ENCODE measurements around the gene PRKCH. TPM values are rescaled to one million over a fixed set of nuclear protein-coding genes. Genes with fewer than 3 reads are reported as not detected.

The PRKCH gene
- total and polyA plus RNA-seq, 9 donors, result 10.2 to 15.5 (median 12.3) TPM

- H3K36me3 ChIP-seq (ENCODE audit: control insufficient read depth, insufficient read depth, low read length), result no peaks in the 10 kb centered on the region
Measured at GRCh38 chr14:61502459-61503093, 181.2 kb downstream of the PRKCH start.

GRCh38 chr14:61503167-61503801, 181.9 kb downstream of the PRKCH start:
- H3K4me1 ChIP-seq (ENCODE audit: control insufficient read depth, insufficient read depth, low read length), result peaks cover 10% of the 10 kb centered on the region
- 43% methylated on average over 6 of the region's 7 CpGs for WGBS (ENCODE audit: insufficient coverage)
- peak overlapping the region; percentile 50 for H3K27ac ChIP-seq (ENCODE audit: low read length)
- H3K36me3 ChIP-seq (ENCODE audit: control insufficient read depth, insufficient read depth, low read length), result no peaks in the 10 kb centered on the region
- peak; percentile 93 for DNase-seq
- no peaks in the 10 kb centered on the region for H3K27me3 ChIP-seq (ENCODE audit: control insufficient read depth, insufficient read depth, low read length)
- H3K9me3 ChIP-seq (replicated peaks; ENCODE audit: control insufficient read depth, low read depth, low read length), result no peaks in the 10 kb centered on the region
- no peak overlapping the region for H3K4me3 ChIP-seq (ENCODE audit: low read length)

More at GRCh38 chr14:61502459-61503093, 181.2 kb downstream of the PRKCH start:
- Histone ChIP-seq H3K27me3 (ENCODE audit: control insufficient read depth, insufficient read depth, low read length) (no peaks in the 10 kb centered on the region), H3K4me1 (ENCODE audit: control insufficient read depth, insufficient read depth, low read length) (peaks cover 10% of the 10 kb centered on the region), H3K4me3 (ENCODE audit: low read length) (no peak overlapping the region), H3K9me3 (replicated peaks; ENCODE audit: control insufficient read depth, low read depth, low read length) (no peaks in the 10 kb centered on the region), H3K27ac (ENCODE audit: low read length) (peak overlapping the region; percentile 50)
- WGBS (ENCODE audit: insufficient coverage), result 76% methylated on average over 2 of the region's 7 CpGs
- DNase-seq, result no peak

- Histone ChIP-seq H3K36me3 (ENCODE audit: control insufficient read depth, insufficient read depth, low read length) (no peaks in the 10 kb centered on the region), H3K4me3 (ENCODE audit: low read length) (no peak overlapping the region), H3K27me3 (ENCODE audit: control insufficient read depth, insufficient read depth, low read length) (no peaks in the 10 kb centered on the region), H3K27ac (ENCODE audit: low read length) (no peak overlapping the region), H3K4me1 (ENCODE audit: control insufficient read depth, insufficient read depth, low read length) (peaks cover 5% of the 10 kb centered on the region), H3K9me3 (replicated peaks; ENCODE audit: control insufficient read depth, low read depth, low read length) (no peaks in the 10 kb centered on the region)
- WGBS (ENCODE audit: insufficient coverage), result no CpG with 5 or more reads among the region's 2 CpGs
- DNase-seq, result no peak
Measured at GRCh38 chr14:61504901-61505300, 183.5 kb downstream of the PRKCH start.

GRCh38 chr14:61505815-61506809, 184.7 kb downstream of the PRKCH start:
- WGBS (ENCODE audit: insufficient coverage), result 49% methylated on average over 8 of the region's 9 CpGs
- no peaks in the 10 kb centered on the region for H3K9me3 ChIP-seq (replicated peaks; ENCODE audit: control insufficient read depth, low read depth, low read length)
- peaks cover 5% of the 10 kb centered on the region for H3K4me1 ChIP-seq (ENCODE audit: control insufficient read depth, insufficient read depth, low read length)
- no peaks in the 10 kb centered on the region for H3K27me3 ChIP-seq (ENCODE audit: control insufficient read depth, insufficient read depth, low read length)
- DNase-seq, result peak; percentile 97
- no peaks in the 10 kb centered on the region for H3K36me3 ChIP-seq (ENCODE audit: control insufficient read depth, insufficient read depth, low read length)
- H3K27ac ChIP-seq (ENCODE audit: low read length), result peak overlapping the region; percentile 84
- H3K4me3 ChIP-seq (ENCODE audit: low read length), result no peak overlapping the region

GRCh38 chr14:61508526-61508925, 187.1 kb downstream of the PRKCH start:
- Histone ChIP-seq H3K4me3 (ENCODE audit: low read length) (no peak overlapping the region), H3K9me3 (replicated peaks; ENCODE audit: control insufficient read depth, low read depth, low read length) (no peaks in the 10 kb centered on the region), H3K27me3 (ENCODE audit: control insufficient read depth, insufficient read depth, low read length) (no peaks in the 10 kb centered on the region), H3K27ac (ENCODE audit: low read length) (no peak overlapping the region), H3K4me1 (ENCODE audit: control insufficient read depth, insufficient read depth, low read length) (peaks cover 5% of the 10 kb centered on the region), H3K36me3 (ENCODE audit: control insufficient read depth, insufficient read depth, low read length) (no peaks in the 10 kb centered on the region)
- DNase-seq, result no peak
- no CpG with 5 or more reads among the region's 2 CpGs for WGBS (ENCODE audit: insufficient coverage)

- Histone ChIP-seq H3K27me3 (ENCODE audit: control insufficient read depth, insufficient read depth, low read length) (no peaks in the 10 kb centered on the region), H3K4me1 (ENCODE audit: control insufficient read depth, insufficient read depth, low read length) (peaks cover 3% of the 10 kb centered on the region), H3K9me3 (replicated peaks; ENCODE audit: control insufficient read depth, low read depth, low read length) (no peaks in the 10 kb centered on the region), H3K36me3 (ENCODE audit: control insufficient read depth, insufficient read depth, low read length) (no peaks in the 10 kb centered on the region), H3K4me3 (ENCODE audit: low read length) (no peak overlapping the region), H3K27ac (ENCODE audit: low read length) (no peak overlapping the region)
- WGBS (ENCODE audit: insufficient coverage), result 85% methylated on average over 2 of the region's 6 CpGs
- no peak for DNase-seq
Measured at GRCh38 chr14:61510736-61511557, 189.6 kb downstream of the PRKCH start.

GRCh38 chr14:61511558-61511948, 190.2 kb downstream of the PRKCH start:
- Histone ChIP-seq H3K27ac (ENCODE audit: low read length) (no peak overlapping the region), H3K36me3 (ENCODE audit: control insufficient read depth, insufficient read depth, low read length) (no peaks in the 10 kb centered on the region), H3K9me3 (replicated peaks; ENCODE audit: control insufficient read depth, low read depth, low read length) (no peaks in the 10 kb centered on the region), H3K4me1 (ENCODE audit: control insufficient read depth, insufficient read depth, low read length) (peaks cover 3% of the 10 kb centered on the region), H3K27me3 (ENCODE audit: control insufficient read depth, insufficient read depth, low read length) (no peaks in the 10 kb centered on the region), H3K4me3 (ENCODE audit: low read length) (no peak overlapping the region)
- DNase-seq, result no peak
- no CpG with 5 or more reads among the region's 6 CpGs for WGBS (ENCODE audit: insufficient coverage)

- Histone ChIP-seq H3K9me3 (replicated peaks; ENCODE audit: control insufficient read depth, low read depth, low read length) (no peaks in the 10 kb centered on the region), H3K36me3 (ENCODE audit: control insufficient read depth, insufficient read depth, low read length) (no peaks in the 10 kb centered on the region), H3K27me3 (ENCODE audit: control insufficient read depth, insufficient read depth, low read length) (no peaks in the 10 kb centered on the region), H3K4me1 (ENCODE audit: control insufficient read depth, insufficient read depth, low read length) (peaks cover 7% of the 10 kb centered on the region), H3K4me3 (ENCODE audit: low read length) (no peak overlapping the region), H3K27ac (ENCODE audit: low read length) (peak overlapping the region; percentile 47)
- WGBS (ENCODE audit: insufficient coverage), result no CpG with 5 or more reads among the region's 2 CpGs
- peak; percentile 88 for DNase-seq
Measured at GRCh38 chr14:61512026-61512834, 190.9 kb downstream of the PRKCH start.

All from muscle of leg (tissue), 11 donors.